Mesendoderm (in vitro differentiated cells): ENCODE results near the gene HOXD1.

Experiments used
- DNase-seq: peaks from one replicate; pipeline ENCODE4 v3.0.0; 2013
- H2AK5ac ChIP-seq: 2 replicates; pipeline ENCODE4 v1.6.1; 2013; ENCODE audit warnings: low read length, inconsistent platforms
- H2BK120ac ChIP-seq: 2 replicates; pipeline ENCODE4 v1.6.1; 2013; ENCODE audit warnings: low read depth, mild to moderate bottlenecking, low read length, moderate library complexity, mixed read lengths
- H2BK15ac ChIP-seq: replicated peaks from 2 replicates; pipeline ENCODE4 v1.6.1; 2013; ENCODE audit warnings: low read depth, mild to moderate bottlenecking, moderate library complexity
- H2BK5ac ChIP-seq: 2 replicates; pipeline ENCODE4 v1.6.1; 2013; ENCODE audit warnings: low read length, inconsistent platforms
- H3K18ac ChIP-seq: 2 replicates; pipeline ENCODE4 v1.6.1; 2013; ENCODE audit warnings: mild to moderate bottlenecking, low read length, mixed read lengths
- H3K23ac ChIP-seq: one replicate; pipeline ENCODE4 v1.6.1; 2013; ENCODE audit warnings: low read length
- H3K27ac ChIP-seq: 2 replicates; pipeline ENCODE4 v1.5.1; 2013; ENCODE audit warnings: low read depth, mild to moderate bottlenecking, inconsistent platforms, low read length, moderate library complexity
- H3K27me3 ChIP-seq: 2 replicates; pipeline ENCODE4 v1.6.1; 2013; ENCODE audit warnings: low read length, control low read depth, mild to moderate bottlenecking, inconsistent platforms; ENCODE audit not compliant: insufficient read depth, poor library complexity
- H3K36me3 ChIP-seq: 2 replicates; pipeline ENCODE4 v1.6.1; 2013; ENCODE audit warnings: low read length, inconsistent platforms; ENCODE audit not compliant: control insufficient read depth, insufficient read depth
- H3K4ac ChIP-seq: one replicate; pipeline ENCODE4 v1.6.1; 2013; ENCODE audit warnings: low read depth, mild to moderate bottlenecking, low read length, moderate library complexity
- H3K4me1 ChIP-seq: 2 replicates; pipeline ENCODE4 v1.6.1; 2013; ENCODE audit warnings: low read depth, low read length, inconsistent platforms; ENCODE audit not compliant: control insufficient read depth
- H3K4me2 ChIP-seq: 2 replicates; pipeline ENCODE4 v1.6.1; 2013; ENCODE audit warnings: low read length
- H3K4me3 ChIP-seq: 2 replicates; pipeline ENCODE4 v1.5.1; 2013; ENCODE audit warnings: mild to moderate bottlenecking, low read length
- H3K56ac ChIP-seq: one replicate; pipeline ENCODE4 v1.6.1; 2013; ENCODE audit warnings: low read length
- H3K79me1 ChIP-seq: 2 replicates; pipeline ENCODE4 v1.6.1; 2013; ENCODE audit warnings: low read length, inconsistent platforms
- H3K79me2 ChIP-seq: 2 replicates; pipeline ENCODE4 v1.6.1; 2013; ENCODE audit warnings: mild to moderate bottlenecking, low read length; ENCODE audit not compliant: control insufficient read depth, insufficient read depth
- H3K9ac ChIP-seq: 2 replicates; pipeline ENCODE4 v1.6.1; 2013; ENCODE audit warnings: low read length, inconsistent platforms
- H4K5ac ChIP-seq: one replicate; pipeline ENCODE4 v1.6.1; 2013; ENCODE audit warnings: low read length
- H4K8ac ChIP-seq: one replicate; pipeline ENCODE4 v1.6.1; 2013; ENCODE audit warnings: low read depth, mild to moderate bottlenecking, control low read depth, low read length, moderate library complexity
- WGBS: extraction: QIAGEN DNeasy Blood & Tissue Kit; methylation state at CpG from one replicate; pipeline ENCODE4 v1.1.7; 2013; ENCODE audit warnings: low lambda C conversion rate, missing lambda C conversion rate; ENCODE audit not compliant: insufficient coverage; ENCODE audit errors: extremely low coverage; 5-methylcytosine and 5-hydroxymethylcytosine counted together

The HOXD1 gene

GRCh38 chr2:176178038-176178756 lies 10.3 kb upstream of the HOXD1 start:
- Histone ChIP-seq H3K27ac (no peak overlapping the region), H2BK15ac (no peak overlapping the region), H2BK120ac (no peak overlapping the region), H3K79me2 (no peaks in the 10 kb centered on the region), H3K36me3 (no peaks in the 10 kb centered on the region), H3K56ac (peak overlapping the region; percentile 19), H3K4me1 (peaks cover 2% of the 10 kb centered on the region), H3K4me2 (peak overlapping the region; percentile 32), H3K27me3 (peaks cover 56% of the 10 kb centered on the region), H2BK5ac (no peak overlapping the region), H4K5ac (no peak overlapping the region), H4K8ac (no peak overlapping the region), H3K4me3 (peak overlapping the region; percentile 16), H3K23ac (no peak overlapping the region), H3K4ac (no peak overlapping the region), H2AK5ac (no peak overlapping the region), H3K9ac (peak overlapping the region; percentile 50), H3K79me1 (no peaks in the 10 kb centered on the region), H3K18ac (no peak overlapping the region)
- peak; percentile 55 for DNase-seq
- WGBS, result no CpG with 5 or more reads among the region's 68 CpGs

DNA sequence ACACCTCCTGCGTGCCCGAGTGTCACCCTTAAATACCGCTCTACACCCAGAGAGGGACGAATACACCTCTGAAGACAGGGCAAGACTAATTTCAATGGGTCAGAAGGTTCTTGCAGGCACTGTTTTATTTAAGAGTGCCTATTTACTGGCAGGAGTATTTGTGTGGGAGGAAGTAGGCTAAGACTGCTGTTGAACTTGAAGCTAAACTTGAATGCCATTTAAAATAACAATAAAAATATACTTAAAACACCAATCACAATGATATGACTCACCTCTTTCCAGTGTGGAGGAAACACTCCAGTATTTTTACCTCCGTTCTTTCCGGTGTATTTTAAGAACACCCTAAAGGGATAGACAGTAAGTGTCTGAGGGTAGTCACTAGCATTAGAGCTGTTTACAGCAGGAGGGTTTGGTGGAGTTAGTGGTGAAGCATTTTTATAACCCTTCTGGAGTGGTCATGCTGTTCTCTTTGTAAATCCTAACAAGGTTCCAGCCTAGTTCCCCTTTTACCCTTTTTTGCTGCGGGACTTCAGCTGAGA lies 9.6 kb upstream of the HOXD1 start:
- H3K56ac ChIP-seq, result peak overlapping the region; percentile 19
- no peak overlapping the region for H2BK120ac ChIP-seq
- H3K27ac ChIP-seq, result no peak overlapping the region
- H3K4me1 ChIP-seq, result peaks cover 2% of the 10 kb centered on the region
- peaks cover 51% of the 10 kb centered on the region for H3K27me3 ChIP-seq
- no peaks in the 10 kb centered on the region for H3K79me1 ChIP-seq
- H3K4ac ChIP-seq, result no peak overlapping the region
- no peak overlapping the region for H3K4me2 ChIP-seq
- H3K36me3 ChIP-seq, result no peaks in the 10 kb centered on the region
- H2BK5ac ChIP-seq, result no peak overlapping the region
- no peak overlapping the region for H3K9ac ChIP-seq
- H2BK15ac ChIP-seq, result no peak overlapping the region
- H4K8ac ChIP-seq, result no peak overlapping the region
- H3K79me2 ChIP-seq, result no peaks in the 10 kb centered on the region
- no peak overlapping the region for H2AK5ac ChIP-seq
- DNase-seq, result no peak
- H3K18ac ChIP-seq, result no peak overlapping the region
- H3K23ac ChIP-seq, result no peak overlapping the region
- WGBS, result no CpG with 5 or more reads among the region's 7 CpGs
- no peak overlapping the region for H3K4me3 ChIP-seq
- H4K5ac ChIP-seq, result no peak overlapping the region

DNA sequence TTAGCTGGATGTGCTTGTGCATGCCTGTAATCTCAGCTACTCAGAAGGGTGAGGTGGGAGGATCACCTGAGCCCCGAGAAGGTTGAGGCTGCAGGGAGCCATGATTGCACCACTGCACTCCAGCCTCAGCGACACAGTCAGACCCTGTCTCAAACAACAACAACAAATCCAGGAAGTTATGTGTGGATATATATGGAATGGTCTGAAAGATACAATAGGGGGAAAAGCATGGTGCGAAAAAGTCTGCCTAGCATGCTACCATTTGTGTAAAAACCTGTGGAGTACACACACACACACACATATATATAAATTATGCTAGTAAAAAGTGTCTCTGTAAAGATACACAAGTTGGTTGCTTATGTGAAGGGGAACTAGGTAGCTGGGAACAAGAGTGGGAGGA lies 6.9 kb upstream of the HOXD1 start:
- Histone ChIP-seq H3K4me2 (no peak overlapping the region), H3K36me3 (no peaks in the 10 kb centered on the region), H3K18ac (no peak overlapping the region), H3K23ac (no peak overlapping the region), H4K5ac (no peak overlapping the region), H2BK15ac (no peak overlapping the region), H3K56ac (no peak overlapping the region), H3K9ac (no peak overlapping the region), H3K4me3 (no peak overlapping the region), H3K79me2 (no peaks in the 10 kb centered on the region), H3K27me3 (peaks cover 37% of the 10 kb centered on the region), H2BK120ac (no peak overlapping the region), H3K4ac (no peak overlapping the region), H3K79me1 (no peaks in the 10 kb centered on the region), H2BK5ac (no peak overlapping the region), H3K4me1 (peaks cover 2% of the 10 kb centered on the region), H3K27ac (no peak overlapping the region), H2AK5ac (no peak overlapping the region), H4K8ac (no peak overlapping the region)
- no CpG with 5 or more reads among the region's 3 CpGs for WGBS
- no peak for DNase-seq

DNA sequence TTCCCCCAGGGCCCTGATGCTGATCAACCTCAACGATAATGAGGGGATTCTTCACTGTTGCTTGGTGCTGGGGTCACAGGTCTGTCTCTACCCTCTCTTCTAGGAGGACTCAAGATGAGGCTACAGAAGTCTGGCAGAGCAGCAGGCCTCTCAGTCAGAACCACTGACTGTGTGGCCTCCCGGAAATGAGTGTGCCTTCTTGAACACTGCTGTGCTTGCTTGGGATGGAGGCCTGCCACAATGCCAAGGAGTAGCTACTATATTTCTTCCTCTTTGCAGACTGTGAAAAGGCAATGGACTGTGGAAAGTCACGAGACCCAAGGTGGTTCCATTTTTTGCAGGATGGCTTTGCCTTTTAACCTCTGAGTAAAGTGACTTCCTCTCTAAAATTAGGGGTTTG lies 5.8 kb upstream of the HOXD1 start:
- no peak overlapping the region for H3K4me3 ChIP-seq
- no peak overlapping the region for H2BK15ac ChIP-seq
- H3K18ac ChIP-seq, result no peak overlapping the region
- no peak overlapping the region for H2BK5ac ChIP-seq
- H3K4me2 ChIP-seq, result no peak overlapping the region
- no peaks in the 10 kb centered on the region for H3K36me3 ChIP-seq
- H3K27ac ChIP-seq, result no peak overlapping the region
- no peaks in the 10 kb centered on the region for H3K79me2 ChIP-seq
- H3K4me1 ChIP-seq, result peaks cover 4% of the 10 kb centered on the region
- H3K56ac ChIP-seq, result no peak overlapping the region
- no peak overlapping the region for H3K4ac ChIP-seq
- WGBS, result no CpG with 5 or more reads among the region's 3 CpGs
- no peak overlapping the region for H2BK120ac ChIP-seq
- H3K27me3 ChIP-seq, result peaks cover 36% of the 10 kb centered on the region
- DNase-seq, result no peak
- no peak overlapping the region for H4K8ac ChIP-seq
- no peaks in the 10 kb centered on the region for H3K79me1 ChIP-seq
- no peak overlapping the region for H3K23ac ChIP-seq
- no peak overlapping the region for H2AK5ac ChIP-seq
- no peak overlapping the region for H3K9ac ChIP-seq
- no peak overlapping the region for H4K5ac ChIP-seq

DNA sequence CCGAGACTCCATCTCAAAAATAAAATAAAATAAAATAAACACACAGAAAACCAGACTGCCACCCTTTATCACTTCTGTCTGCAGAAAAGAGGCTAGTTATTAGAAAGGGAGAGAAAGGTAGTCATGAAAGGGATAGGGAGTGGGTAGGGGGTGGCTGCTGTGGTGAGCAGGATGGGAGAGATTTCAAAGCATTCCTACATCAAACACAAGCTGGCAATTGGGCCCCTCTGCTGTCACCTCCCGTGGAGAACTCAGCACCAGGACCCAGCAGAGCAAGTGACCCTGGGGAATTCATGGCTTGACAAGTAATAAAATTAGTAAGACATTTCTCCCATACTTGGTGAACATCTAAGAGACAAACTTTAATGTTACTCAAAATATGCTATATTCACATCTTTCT lies 3.7 kb upstream of the HOXD1 start:
- Histone ChIP-seq H3K23ac (no peak overlapping the region), H3K4ac (no peak overlapping the region), H3K4me3 (no peak overlapping the region), H3K79me1 (no peaks in the 10 kb centered on the region), H2BK15ac (no peak overlapping the region), H4K8ac (no peak overlapping the region), H3K79me2 (no peaks in the 10 kb centered on the region), H3K27ac (no peak overlapping the region), H3K9ac (no peak overlapping the region), H3K18ac (no peak overlapping the region), H2BK5ac (no peak overlapping the region), H3K56ac (no peak overlapping the region), H2AK5ac (no peak overlapping the region), H2BK120ac (no peak overlapping the region), H3K27me3 (peaks cover 38% of the 10 kb centered on the region), H4K5ac (no peak overlapping the region), H3K4me1 (peaks cover 7% of the 10 kb centered on the region), H3K4me2 (no peak overlapping the region), H3K36me3 (no peaks in the 10 kb centered on the region)
- no peak for DNase-seq
- no CpG with 5 or more reads among the region's 2 CpGs for WGBS

DNA sequence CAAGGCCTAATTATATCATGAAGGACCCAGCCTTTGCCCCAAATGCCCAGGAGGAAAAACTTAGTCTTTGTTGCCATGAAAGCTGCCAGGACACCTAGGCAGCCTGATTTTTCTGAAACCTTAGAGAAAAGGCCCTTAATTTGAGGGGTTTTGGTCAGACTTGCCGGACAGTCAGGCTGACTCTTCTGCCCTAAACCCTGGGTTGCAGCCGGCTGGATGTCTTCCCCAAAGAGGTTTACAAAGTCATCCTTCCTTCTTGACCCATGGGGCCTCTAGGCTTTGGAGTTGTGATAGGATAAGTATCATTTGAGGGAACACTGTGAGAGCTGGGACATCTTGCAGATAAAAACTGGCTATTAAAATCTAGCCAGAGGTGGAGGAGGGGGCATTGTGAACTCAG lies 2.4 kb upstream of the HOXD1 start:
- H3K27me3 ChIP-seq, result peaks cover 35% of the 10 kb centered on the region
- H3K4me1 ChIP-seq, result peaks cover 7% of the 10 kb centered on the region
- H2AK5ac ChIP-seq, result no peak overlapping the region
- H2BK5ac ChIP-seq, result no peak overlapping the region
- no peak overlapping the region for H3K18ac ChIP-seq
- WGBS, result no CpG with 5 or more reads among the region's 2 CpGs
- H3K9ac ChIP-seq, result no peak overlapping the region
- H3K36me3 ChIP-seq, result no peaks in the 10 kb centered on the region
- no peak overlapping the region for H3K27ac ChIP-seq
- no peak overlapping the region for H3K4me3 ChIP-seq
- no peak overlapping the region for H2BK15ac ChIP-seq
- no peaks in the 10 kb centered on the region for H3K79me1 ChIP-seq
- no peak overlapping the region for H4K5ac ChIP-seq
- no peaks in the 10 kb centered on the region for H3K79me2 ChIP-seq
- DNase-seq, result no peak
- no peak overlapping the region for H3K4ac ChIP-seq
- no peak overlapping the region for H3K56ac ChIP-seq
- no peak overlapping the region for H2BK120ac ChIP-seq
- H3K23ac ChIP-seq, result no peak overlapping the region
- no peak overlapping the region for H3K4me2 ChIP-seq
- no peak overlapping the region for H4K8ac ChIP-seq
